Measurements from ENCODE around the gene JAK2. TPM values are rescaled to one million over a fixed set of nuclear protein-coding genes. Genes with fewer than 3 reads are reported as not detected.

Gene JAK2
- total and polyA plus RNA-seq, 2 donors (not counting 3 experiments of a cell fraction or from before 2014, with no cell fraction given) = 2.1 to 10.3 TPM

GRCh38 chr9:5062631-5063030, 77.6 kb downstream of the JAK2 start:
- ChIA-PET POLR2A (no interaction called here), CTCF (interaction anchor here (1.5 kb wide), 1 partner anchor 123 kb away, joined by 5 read pairs; no protein-coding TSS in a partner anchor)
- H3K9me3 ChIP-seq (replicated peaks; ENCODE audit: control insufficient read depth, insufficient read depth, low read length) = no peaks in the 10 kb centered on the region
- no TSS peak for BruUV-seq (replicated peaks)
- H3K4me2 ChIP-seq (ENCODE audit: insufficient read depth, low read length) = no peak overlapping the region
- H2AFZ ChIP-seq (ENCODE audit: low read depth, low read length) = no peak overlapping the region
- H3K79me2 ChIP-seq (ENCODE audit: control insufficient read depth, insufficient read depth, low read length) = no peaks in the 10 kb centered on the region
- no peaks in the 10 kb centered on the region for H4K20me1 ChIP-seq (replicated peaks; ENCODE audit: control insufficient read depth, extremely low read depth, insufficient read depth, low read length)
- H3K9ac ChIP-seq (replicated peaks; ENCODE audit: extremely low read depth, insufficient read depth, low read length) = no peak overlapping the region
- TF ChIP-seq POLR2AphosphoS5 (IDR thresholded peaks at IDR 0.05; ENCODE audit: insufficient read depth, low read depth, low read length) = no peak
- no peak for TF ChIP-seq JUN (IDR thresholded peaks at IDR 0.05; ENCODE audit: borderline replicate concordance, insufficient read depth, insufficient read length, low read depth)
- TF ChIP-seq, protein P1, sequence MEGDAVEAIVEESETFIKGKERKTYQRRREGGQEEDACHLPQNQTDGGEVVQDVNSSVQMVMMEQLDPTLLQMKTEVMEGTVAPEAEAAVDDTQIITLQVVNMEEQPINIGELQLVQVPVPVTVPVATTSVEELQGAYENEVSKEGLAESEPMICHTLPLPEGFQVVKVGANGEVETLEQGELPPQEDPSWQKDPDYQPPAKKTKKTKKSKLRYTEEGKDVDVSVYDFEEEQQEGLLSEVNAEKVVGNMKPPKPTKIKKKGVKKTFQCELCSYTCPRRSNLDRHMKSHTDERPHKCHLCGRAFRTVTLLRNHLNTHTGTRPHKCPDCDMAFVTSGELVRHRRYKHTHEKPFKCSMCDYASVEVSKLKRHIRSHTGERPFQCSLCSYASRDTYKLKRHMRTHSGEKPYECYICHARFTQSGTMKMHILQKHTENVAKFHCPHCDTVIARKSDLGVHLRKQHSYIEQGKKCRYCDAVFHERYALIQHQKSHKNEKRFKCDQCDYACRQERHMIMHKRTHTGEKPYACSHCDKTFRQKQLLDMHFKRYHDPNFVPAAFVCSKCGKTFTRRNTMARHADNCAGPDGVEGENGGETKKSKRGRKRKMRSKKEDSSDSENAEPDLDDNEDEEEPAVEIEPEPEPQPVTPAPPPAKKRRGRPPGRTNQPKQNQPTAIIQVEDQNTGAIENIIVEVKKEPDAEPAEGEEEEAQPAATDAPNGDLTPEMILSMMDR (IDR thresholded peaks at IDR 0.05; ENCODE audit: extremely low read depth in 1 of 2, insufficient read depth in 1 of 2, low read depth in 1 of 2, low read length in 2 of 2) = no peak
- TF ChIP-seq MYC (IDR thresholded peaks at IDR 0.05; ENCODE audit: low read depth, low read length) = no peak
- no peak for TF ChIP-seq POLR2A (IDR thresholded peaks at IDR 0.05; ENCODE audit: low read depth, low read length)
- no peak for TF ChIP-seq FOS (IDR thresholded peaks at IDR 0.05; ENCODE audit: borderline replicate concordance, insufficient read depth, low read length)
- TF ChIP-seq, protein P2, sequence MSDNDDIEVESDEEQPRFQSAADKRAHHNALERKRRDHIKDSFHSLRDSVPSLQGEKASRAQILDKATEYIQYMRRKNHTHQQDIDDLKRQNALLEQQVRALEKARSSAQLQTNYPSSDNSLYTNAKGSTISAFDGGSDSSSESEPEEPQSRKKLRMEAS (IDR thresholded peaks at IDR 0.05; ENCODE audit: insufficient read depth, insufficient read length) = no peak
- TF ChIP-seq GATA2 (IDR thresholded peaks at IDR 0.05; ENCODE audit: insufficient read depth, insufficient read length, low read depth, low read length) = no peak
- no peak for TF ChIP-seq EZH2 (IDR thresholded peaks at IDR 0.05; ENCODE audit: borderline replicate concordance, low read depth, low read length, severe bottlenecking)
- DNase-seq (ENCODE audit: low read depth, low spot score) = no peak
- H3K4me1 ChIP-seq (ENCODE audit: control insufficient read depth, extremely low read depth, insufficient read depth, low read length) = no peaks in the 10 kb centered on the region
- H3K4me3 ChIP-seq (replicated peaks in 1 of 3; ENCODE audit: insufficient read depth in 1 of 3, low read depth in 1 of 3, low read length in 3 of 3) = no peak overlapping the region
- no peaks in the 10 kb centered on the region for H3K27me3 ChIP-seq (ENCODE audit: control insufficient read depth in 2 of 2, insufficient read depth in 2 of 2, low read length in 2 of 2)
- intact Hi-C loops (cut with micrococcal nuclease) (no loop called here), dilution Hi-C loops (cut with MboI; ENCODE audit: extremely low pct_ligation_motif_present, low sequenced_read_pairs) (no loop called here)
- H3K27ac ChIP-seq (ENCODE audit: insufficient read depth, low read depth, low read length) = no peak overlapping the region
- no peaks in the 10 kb centered on the region for H3K9me1 ChIP-seq (replicated peaks; ENCODE audit: control insufficient read depth, extremely low read depth, insufficient read depth, low read length)
- FAIRE-seq = no peak
- H3K36me3 ChIP-seq (ENCODE audit: control insufficient read depth in 2 of 2, extremely low read depth in 1 of 2, insufficient read depth in 2 of 2, low read length in 2 of 2) = no peaks in the 10 kb centered on the region
